HG03097 (cell line): Measurements from ENCODE around the gene SP100.

ENCODE experiments used
- ATAC-seq: cut with Tn5 transposase; IDR thresholded peaks from one replicate; pipeline ENCODE4 v1.9.1; 2021; ENCODE audit not compliant: unreplicated experiment, low FRiP score

Gene SP100

GRCh38 chr2:230592775-230593174 lies 176.8 kb downstream of the SP100 start:
- no peak for ATAC-seq
